ENCODE results near the gene WSB2.
"Not testable (repeated sequence)": the region's sequence is repeated elsewhere in the genome, so short reads cannot be mapped to it uniquely, and the experiment has no call there.

The WSB2 gene

GRCh38 chr12:118010903-118011302 is 50.1 kb downstream of the WSB2 start:
- FAIRE-seq (no peak), DNase-seq (ENCODE audit: extremely low spot score, insufficient read length, low read depth) (no peak)

- DNase-seq (ENCODE audit: extremely low spot score, insufficient read length, low read depth); FAIRE-seq: not testable (repeated sequence)
These were observed 61.2 kb downstream of the WSB2 start for GRCh38 chr12:117999806-118000205.

- FAIRE-seq: no peak
- DNase-seq (ENCODE audit: extremely low spot score, insufficient read length, low read depth): no peak
These were observed 62.3 kb downstream of the WSB2 start for GRCh38 chr12:117998719-117999118.

DNA sequence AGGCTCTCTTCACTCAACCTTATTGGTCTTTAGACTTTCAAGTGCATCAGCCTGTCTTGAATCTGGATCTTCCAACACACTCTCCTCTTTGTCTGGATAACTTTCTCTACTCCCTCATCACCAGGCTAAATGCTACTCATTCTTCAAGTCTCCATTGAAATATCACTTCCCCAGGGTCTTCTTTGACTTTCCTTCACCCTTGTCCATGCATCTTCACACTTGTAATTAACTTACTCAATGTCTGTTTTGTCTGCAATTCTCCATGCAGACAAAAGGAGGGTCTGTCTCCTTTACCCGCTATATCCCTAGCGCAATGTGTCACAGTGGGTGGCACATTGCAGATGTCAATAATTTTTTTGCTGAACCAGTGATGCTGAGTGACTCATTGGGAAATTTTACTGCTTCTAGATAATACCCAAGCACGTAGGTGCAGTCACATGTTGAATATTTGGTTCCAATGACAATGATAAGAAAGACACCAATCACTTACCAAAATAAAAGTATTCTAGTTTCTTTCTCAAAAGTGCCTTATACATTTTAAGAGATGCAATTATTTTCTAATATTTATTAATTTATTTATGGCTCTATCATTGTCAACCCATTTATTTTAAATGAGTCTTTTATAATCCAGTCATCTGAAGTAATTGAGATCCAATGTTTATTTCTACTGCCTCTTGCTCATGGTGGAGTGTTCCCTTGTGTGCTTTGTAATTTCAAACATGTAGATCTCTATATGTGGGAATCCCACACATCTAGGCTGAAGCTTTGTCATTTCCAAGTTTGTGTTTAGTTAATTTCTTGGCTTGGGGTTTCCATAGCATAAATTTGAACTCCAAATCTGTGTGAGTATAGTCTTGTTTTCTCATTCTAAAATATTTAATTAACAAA is 66.2 kb downstream of the WSB2 start:
- DNase-seq (ENCODE audit: extremely low spot score, insufficient read length, low read depth): no peak
- FAIRE-seq: no peak

- DNase-seq (ENCODE audit: extremely low spot score, insufficient read length, low read depth): no peak
- no peak for FAIRE-seq
These were observed 74.1 kb downstream of the WSB2 start for GRCh38 chr12:117986705-117987469.

DNA sequence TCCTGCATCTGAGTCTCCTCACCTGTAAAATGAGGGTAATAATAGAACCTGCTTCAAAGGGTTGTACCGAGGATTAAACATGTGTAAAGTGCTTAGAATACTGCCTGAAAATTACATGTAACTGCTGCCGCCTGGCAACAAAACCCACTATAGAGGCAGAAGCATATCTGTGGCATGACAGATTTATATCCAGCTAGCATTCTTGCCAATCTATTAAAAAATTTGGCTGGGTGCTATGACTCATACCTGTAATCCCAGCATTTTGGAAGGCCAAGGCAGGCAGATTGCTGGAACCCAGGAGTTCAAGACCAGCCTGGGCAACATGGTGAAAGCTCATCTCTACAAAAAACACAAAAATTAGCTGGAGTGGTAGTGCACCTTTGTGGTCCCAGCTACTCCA is 75.8 kb downstream of the WSB2 start:
- no peak for FAIRE-seq
- no peak for DNase-seq (ENCODE audit: extremely low spot score, insufficient read length, low read depth)
